A549 treated with RU486 at 1 μM for 4 hours (cell line): ENCODE measurements around the gene TYW1B. TPM values are rescaled to one million over a fixed set of nuclear protein-coding genes. Genes with fewer than 3 reads are reported as not detected.

Source experiments
- total RNA-seq: library from RNA; stranded (reverse); fragments of 200-300 nt; extraction: Qiagen RNA extraction; gene quantifications from 5 replicates; pipeline ENCODE4 v1.2.3, GENCODE V29; 2022; ENCODE audit warnings: low read depth

TYW1B gene
- total RNA-seq = 2.5 to 3.2 TPM (median 2.9 TPM) in 5 replicates

GRCh38 chr7:72827839-72828591, at the start of gene TYW1B:
TSS of gene TYW1B (minus strand) at chr7:72828200. CDS start at chr7:72828075, 125 bp downstream.

Other genes starting within 250 kb of the TYW1B start
- gene POM121, start 96.9 kb upstream of the TYW1B start, total RNA-seq = 35.9 to 44.4 TPM (median 41.1 TPM) in 5 replicates
- gene TRIM74, start 141.3 kb upstream of the TYW1B start, total RNA-seq = 0.15 to 0.65 TPM (median 0.45 TPM) in 3 of 5 replicates, not detected in the others
- not detected in 5 replicates for gene SPDYE8, start 201.6 kb upstream of the TYW1B start, total RNA-seq
- not detected in 5 replicates for gene SPDYE11, start 229.7 kb upstream of the TYW1B start, total RNA-seq